ENCODE data around the gene PLCG1.

DNA sequence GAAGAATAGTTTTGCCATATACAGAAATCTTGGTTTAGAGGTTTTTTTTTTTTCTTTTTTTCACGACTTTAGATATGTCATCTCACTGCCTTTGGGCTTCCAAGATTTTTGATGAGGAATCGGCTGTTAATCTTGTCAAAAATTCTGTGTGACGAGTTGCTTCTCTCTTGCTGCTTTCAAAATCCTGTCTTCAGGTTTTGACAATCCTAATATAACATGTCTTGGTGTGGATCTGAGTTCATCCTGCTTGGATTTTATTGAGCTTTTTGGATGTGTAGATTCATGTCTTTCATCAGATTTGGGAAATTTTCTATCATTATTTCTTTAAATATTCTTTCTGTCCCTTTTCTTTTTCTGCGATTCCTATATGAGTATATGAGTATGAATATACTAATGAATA lies 61.1 kb downstream of the PLCG1 start:
- TF ChIP-seq, protein P1, sequence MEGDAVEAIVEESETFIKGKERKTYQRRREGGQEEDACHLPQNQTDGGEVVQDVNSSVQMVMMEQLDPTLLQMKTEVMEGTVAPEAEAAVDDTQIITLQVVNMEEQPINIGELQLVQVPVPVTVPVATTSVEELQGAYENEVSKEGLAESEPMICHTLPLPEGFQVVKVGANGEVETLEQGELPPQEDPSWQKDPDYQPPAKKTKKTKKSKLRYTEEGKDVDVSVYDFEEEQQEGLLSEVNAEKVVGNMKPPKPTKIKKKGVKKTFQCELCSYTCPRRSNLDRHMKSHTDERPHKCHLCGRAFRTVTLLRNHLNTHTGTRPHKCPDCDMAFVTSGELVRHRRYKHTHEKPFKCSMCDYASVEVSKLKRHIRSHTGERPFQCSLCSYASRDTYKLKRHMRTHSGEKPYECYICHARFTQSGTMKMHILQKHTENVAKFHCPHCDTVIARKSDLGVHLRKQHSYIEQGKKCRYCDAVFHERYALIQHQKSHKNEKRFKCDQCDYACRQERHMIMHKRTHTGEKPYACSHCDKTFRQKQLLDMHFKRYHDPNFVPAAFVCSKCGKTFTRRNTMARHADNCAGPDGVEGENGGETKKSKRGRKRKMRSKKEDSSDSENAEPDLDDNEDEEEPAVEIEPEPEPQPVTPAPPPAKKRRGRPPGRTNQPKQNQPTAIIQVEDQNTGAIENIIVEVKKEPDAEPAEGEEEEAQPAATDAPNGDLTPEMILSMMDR (IDR thresholded peaks at IDR 0.05; ENCODE audit: insufficient read depth, low read length, poor library complexity, severe bottlenecking), result no peak
- TF ChIP-seq EZH2phosphoT487 (conservative IDR thresholded peaks at IDR 0.05; ENCODE audit: low read length), result no peak

Measured in SU-DHL-6 (cell line).